Measurements from ENCODE around the gene ATP11A.
A peak's percentile ranks its signal among the peaks of the same experiment; 100 is the strongest.

Gene ATP11A

GRCh38 chr13:112686364-112686763, 3.5 kb upstream of the ATP11A start:
- no peak overlapping the region for H3K4me3 ChIP-seq (ENCODE audit: low read depth, low read length)
- no peak for DNase-seq (ENCODE audit: low read depth)
- TF ChIP-seq CTCF (conservative IDR thresholded peaks at IDR 0.05; ENCODE audit: low read depth, low read length): no peak

- no peak for DNase-seq (ENCODE audit: low read depth)
- no peak for TF ChIP-seq CTCF (conservative IDR thresholded peaks at IDR 0.05; ENCODE audit: low read depth, low read length)
- no peak overlapping the region for H3K4me3 ChIP-seq (ENCODE audit: low read depth, low read length)
Observed at GRCh38 chr13:112686987-112687386, 2.9 kb upstream of the ATP11A start.

GRCh38 chr13:112687836-112688559, 1.8 kb upstream of the ATP11A start:
- no peak for DNase-seq (ENCODE audit: low read depth)
- no peak for TF ChIP-seq CTCF (conservative IDR thresholded peaks at IDR 0.05; ENCODE audit: low read depth, low read length)
- H3K4me3 ChIP-seq (ENCODE audit: low read depth, low read length): no peak overlapping the region

GRCh38 chr13:112688560-112689302, 1.1 kb upstream of the ATP11A start:
- no peak for TF ChIP-seq CTCF (conservative IDR thresholded peaks at IDR 0.05; ENCODE audit: low read depth, low read length)
- no peak overlapping the region for H3K4me3 ChIP-seq (ENCODE audit: low read depth, low read length)
- DNase-seq (ENCODE audit: low read depth): no peak

GRCh38 chr13:112690283-112690929, 568 bp downstream of the ATP11A start:
- TF ChIP-seq CTCF (conservative IDR thresholded peaks at IDR 0.05; ENCODE audit: low read depth, low read length): no peak
- DNase-seq (ENCODE audit: low read depth): peak; percentile 23
- peak overlapping the region; percentile 66 for H3K4me3 ChIP-seq (ENCODE audit: low read depth, low read length)

- TF ChIP-seq CTCF (conservative IDR thresholded peaks at IDR 0.05; ENCODE audit: low read depth, low read length): no peak
- no peak for DNase-seq (ENCODE audit: low read depth)
- no peak overlapping the region for H3K4me3 ChIP-seq (ENCODE audit: low read depth, low read length)
Observed at GRCh38 chr13:112692104-112692503, 2.3 kb downstream of the ATP11A start.
